DND-41 (cell line): ENCODE results near the gene MT1E.

Experiments
- CTCF ChIP-seq: IDR thresholded peaks from 2 replicates; pipeline ENCODE4 v1.5.1; 2012; ENCODE audit warnings: borderline replicate concordance, low read length, moderate library complexity, mild to moderate bottlenecking; ENCODE audit not compliant: poor library complexity, severe bottlenecking; ENCODE audit errors: extremely low read depth
- EZH2 ChIP-seq: IDR thresholded peaks from 3 replicates; pipeline ENCODE4 v1.6.1; 2012; ENCODE audit warnings: borderline replicate concordance, low read depth, mild to moderate bottlenecking, moderate library complexity, low read length, inconsistent platforms; ENCODE audit not compliant: severe bottlenecking

GRCh38 chr16:56669005-56669839 is 43.6 kb downstream of the MT1E start, which contains the start of gene MT1H:
- TF ChIP-seq CTCF (no peak), EZH2 (no peak)
